ACC112 (cell line): Measurements from ENCODE around the gene ADORA2B.

Experiments used
- H2AFZ ChIP-seq: fragments of 200-600 bp; sonication (generic); one replicate; pipeline ENCODE4 v1.6.0; 2017; ENCODE audit warnings: antibody characterized with exemption, low read length; ENCODE audit not compliant: unreplicated experiment
- H3K27ac ChIP-seq: fragments of 200-600 bp; sonication (generic); 2 replicates; pipeline ENCODE4 v1.5.1; 2014; ENCODE audit warnings: low read depth, mild to moderate bottlenecking, antibody characterized with exemption, low read length, moderate library complexity
- H3K27me3 ChIP-seq: fragments of 200-600 bp; sonication (generic); 2 replicates; pipeline ENCODE4 v1.6.1; 2014; ENCODE audit warnings: mild to moderate bottlenecking, antibody characterized with exemption, low read length, moderate library complexity, mixed read lengths; ENCODE audit not compliant: insufficient read depth
- H3K36me3 ChIP-seq: fragments of 200-600 bp; sonication (generic); 2 replicates; pipeline ENCODE4 v1.6.1; 2016; ENCODE audit warnings: mild to moderate bottlenecking, antibody characterized with exemption, low read length, moderate library complexity, mixed read lengths; ENCODE audit not compliant: insufficient read depth
- H3K4me1 ChIP-seq: fragments of 200-600 bp; sonication (generic); one replicate; pipeline ENCODE4 v1.6.1; 2016; ENCODE audit warnings: low read length, mixed read lengths; ENCODE audit not compliant: insufficient read depth, unreplicated experiment, control insufficient read depth
- H3K4me3 ChIP-seq: fragments of 200-600 bp; sonication (generic); 2 replicates; pipeline ENCODE4 v1.5.1; 2014; ENCODE audit warnings: mild to moderate bottlenecking, low read depth, low read length
- H3K79me2 ChIP-seq: fragments of 200-600 bp; sonication (generic); one replicate; pipeline ENCODE4 v1.6.0; 2016; ENCODE audit warnings: low read length; ENCODE audit not compliant: control insufficient read depth, unreplicated experiment, insufficient read depth

Gene ADORA2B

GRCh38 chr17:15912416-15912955 is 32.4 kb upstream of the ADORA2B start:
- Histone ChIP-seq H3K27me3 (no peaks in the 10 kb centered on the region), H3K4me3 (no peak overlapping the region), H2AFZ (no peak overlapping the region), H3K36me3 (no peaks in the 10 kb centered on the region), H3K27ac (no peak overlapping the region), H3K4me1 (peaks cover 14% of the 10 kb centered on the region), H3K79me2 (no peaks in the 10 kb centered on the region)

DNA sequence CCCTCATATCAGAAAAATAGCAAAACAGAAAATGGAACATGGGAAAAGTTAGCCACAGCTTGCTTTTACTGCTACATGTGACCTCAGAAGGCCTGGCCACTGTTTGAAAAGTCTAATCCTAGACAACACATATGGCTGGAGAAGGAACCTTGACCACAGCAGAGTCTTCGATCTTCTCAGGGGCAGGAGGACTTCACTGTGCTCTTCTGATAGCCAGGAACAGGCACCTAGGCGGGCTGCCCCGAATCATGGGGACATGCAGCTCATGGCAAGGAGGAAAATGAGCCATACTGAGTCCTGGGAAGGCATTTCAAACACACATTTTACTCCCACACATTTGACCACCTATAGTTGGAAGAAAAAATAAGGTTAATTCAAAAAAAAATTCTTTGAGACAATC is 31.1 kb upstream of the ADORA2B start:
- Histone ChIP-seq H3K4me1 (peaks cover 17% of the 10 kb centered on the region), H3K27ac (peak overlapping the region; percentile 90; the same call in 1 of the 2 replicates), H3K4me3 (no peak overlapping the region), H3K36me3 (no peaks in the 10 kb centered on the region), H3K79me2 (no peaks in the 10 kb centered on the region), H3K27me3 (no peaks in the 10 kb centered on the region), H2AFZ (no peak overlapping the region)

DNA sequence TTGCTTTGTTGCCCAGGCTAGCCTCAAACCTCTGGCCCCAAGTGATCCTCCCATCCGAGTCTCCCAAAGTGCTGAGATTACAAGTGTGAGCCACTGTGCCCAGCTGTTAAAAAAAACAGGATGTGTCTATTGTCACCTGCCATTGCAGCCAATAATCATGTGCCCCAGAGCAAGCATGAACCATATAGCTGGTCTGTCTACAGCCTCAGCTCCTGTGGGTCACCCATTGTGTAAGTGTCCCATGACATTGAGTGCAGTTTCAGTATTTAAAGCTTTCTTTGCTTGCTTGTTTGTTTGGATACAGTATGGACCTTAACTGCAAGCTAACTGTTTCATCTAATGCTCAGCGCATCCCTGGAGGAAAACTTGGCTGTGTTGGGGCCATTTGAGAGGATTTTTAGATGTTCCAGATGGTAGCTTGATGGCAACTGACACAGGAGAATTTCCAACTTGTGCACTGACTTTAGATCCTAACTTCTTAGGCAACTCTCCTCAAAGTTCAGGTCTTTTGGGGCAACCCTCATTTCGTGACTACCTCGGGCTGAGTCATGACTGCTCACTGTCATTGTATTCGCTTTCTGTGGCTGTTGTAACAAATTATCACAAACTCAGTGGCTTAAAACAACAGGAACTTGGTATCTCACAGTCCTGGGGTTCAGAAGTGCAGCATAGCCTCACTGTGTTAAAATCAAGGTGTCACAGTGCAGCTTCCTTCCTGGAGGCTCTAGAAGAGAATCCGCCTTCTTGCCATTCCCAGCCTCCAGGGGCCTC is 30.3 kb upstream of the ADORA2B start:
- no peaks in the 10 kb centered on the region for H3K79me2 ChIP-seq
- peak overlapping the region; percentile 91 for H3K27ac ChIP-seq
- H3K36me3 ChIP-seq: no peaks in the 10 kb centered on the region
- H2AFZ ChIP-seq: no peak overlapping the region
- no peaks in the 10 kb centered on the region for H3K27me3 ChIP-seq
- H3K4me3 ChIP-seq: no peak overlapping the region
- H3K4me1 ChIP-seq: peaks cover 20% of the 10 kb centered on the region

DNA sequence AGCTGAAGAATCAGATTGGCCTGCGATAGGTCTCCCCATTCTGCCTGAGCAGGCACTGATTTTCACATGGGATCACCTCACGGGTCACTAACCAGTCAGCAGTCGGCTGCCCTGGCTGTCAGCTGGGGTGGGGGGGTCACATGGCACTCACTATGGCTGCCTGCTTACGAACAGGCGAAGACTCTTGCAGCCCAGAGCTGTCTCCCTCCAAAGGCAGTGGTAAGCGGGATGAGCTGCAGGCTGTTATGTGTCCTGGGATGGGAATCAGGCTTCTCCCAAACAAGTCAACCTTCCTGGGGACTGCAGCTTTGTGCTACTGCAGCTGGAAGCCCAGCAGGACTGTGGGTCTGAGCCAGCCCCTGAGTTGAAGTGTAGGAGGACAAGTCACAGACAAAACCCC is 29.0 kb upstream of the ADORA2B start:
- no peaks in the 10 kb centered on the region for H3K79me2 ChIP-seq
- H3K27ac ChIP-seq: no peak overlapping the region
- no peaks in the 10 kb centered on the region for H3K36me3 ChIP-seq
- H2AFZ ChIP-seq: no peak overlapping the region
- H3K27me3 ChIP-seq: no peaks in the 10 kb centered on the region
- peaks cover 25% of the 10 kb centered on the region for H3K4me1 ChIP-seq
- no peak overlapping the region for H3K4me3 ChIP-seq

DNA sequence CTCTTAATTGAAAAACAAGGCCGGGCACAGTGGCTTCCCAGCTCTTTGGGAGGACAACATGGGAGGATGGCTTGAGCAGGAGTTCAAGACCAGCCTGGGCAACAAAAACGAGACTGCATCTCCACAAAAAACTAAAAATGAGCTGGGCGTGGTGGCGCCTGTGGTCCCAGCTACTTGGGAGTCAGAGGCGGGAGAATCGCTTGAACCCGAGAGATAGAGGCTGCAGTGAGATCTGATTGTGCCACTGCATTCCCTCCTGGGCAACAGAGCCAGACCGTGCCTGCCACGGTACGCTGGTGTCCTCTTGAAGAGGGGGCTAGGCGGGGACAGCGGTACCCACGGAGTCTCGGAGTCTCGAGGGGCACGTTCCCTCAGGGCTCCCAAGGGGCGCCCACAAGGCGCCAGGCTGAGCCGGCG is 27.9 kb upstream of the ADORA2B start:
- peak overlapping the region; percentile 17; the same call in 1 of the 2 replicates for H3K4me3 ChIP-seq
- no peak overlapping the region for H3K27ac ChIP-seq
- peaks cover 30% of the 10 kb centered on the region for H3K4me1 ChIP-seq
- H3K27me3 ChIP-seq: no peaks in the 10 kb centered on the region
- no peaks in the 10 kb centered on the region for H3K79me2 ChIP-seq
- no peaks in the 10 kb centered on the region for H3K36me3 ChIP-seq
- no peak overlapping the region for H2AFZ ChIP-seq

DNA sequence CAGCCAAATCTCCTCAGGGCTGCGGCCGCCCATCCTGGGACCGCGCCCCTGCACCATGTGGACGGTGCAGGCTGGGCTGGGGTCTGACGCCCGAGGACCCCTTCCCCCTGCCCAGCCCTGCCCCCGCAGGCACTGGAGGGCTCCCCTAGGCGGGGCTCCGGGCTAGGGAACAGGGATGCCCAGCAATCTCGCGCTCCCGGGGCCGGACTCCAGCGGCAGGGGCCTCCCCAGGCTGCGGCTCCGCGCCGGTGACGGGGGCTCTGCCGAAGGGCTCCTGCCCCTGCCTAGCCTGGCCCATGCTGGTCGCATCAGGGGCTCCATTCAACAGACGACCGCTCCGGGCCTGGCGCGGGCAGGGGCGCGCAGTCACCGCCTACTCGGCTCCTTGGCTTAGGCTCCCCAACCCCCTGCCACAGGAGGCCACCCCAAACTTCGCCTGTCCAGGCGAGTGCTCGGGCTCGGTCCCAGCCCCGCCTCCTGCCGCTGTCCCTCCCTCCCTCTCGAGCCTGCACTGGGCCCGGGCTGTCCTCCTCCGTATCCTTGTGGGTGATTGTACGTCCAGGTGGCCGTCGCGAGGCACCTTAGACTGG is 27.4 kb upstream of the ADORA2B start:
- H3K4me1 ChIP-seq: peaks cover 30% of the 10 kb centered on the region
- H3K4me3 ChIP-seq: peak overlapping the region; percentile 17; the same call in 1 of the 2 replicates
- H3K79me2 ChIP-seq: no peaks in the 10 kb centered on the region
- no peak overlapping the region for H3K27ac ChIP-seq
- no peaks in the 10 kb centered on the region for H3K36me3 ChIP-seq
- no peak overlapping the region for H2AFZ ChIP-seq
- no peaks in the 10 kb centered on the region for H3K27me3 ChIP-seq

DNA sequence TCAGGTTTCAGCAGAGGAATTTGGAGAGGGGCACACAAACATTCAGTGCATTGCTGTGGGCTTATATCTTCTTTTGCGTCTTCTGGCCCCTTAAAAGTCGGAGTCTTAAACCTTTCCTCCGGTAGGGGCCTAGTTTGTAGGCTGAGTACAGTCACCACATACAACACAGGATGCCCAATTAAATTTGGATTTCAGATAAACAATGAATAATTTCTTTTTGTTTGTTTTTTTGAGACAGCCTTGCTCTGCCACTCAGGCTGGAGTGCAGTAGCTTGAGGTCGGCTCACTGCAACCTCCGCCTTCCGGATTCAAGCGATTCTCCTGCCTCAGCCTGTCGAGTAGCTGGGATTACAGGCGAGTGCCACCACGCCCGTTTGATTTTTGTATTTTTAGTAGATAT is 26.7 kb upstream of the ADORA2B start:
- no peaks in the 10 kb centered on the region for H3K27me3 ChIP-seq
- H3K27ac ChIP-seq: no peak overlapping the region
- no peak overlapping the region for H2AFZ ChIP-seq
- no peaks in the 10 kb centered on the region for H3K79me2 ChIP-seq
- H3K36me3 ChIP-seq: no peaks in the 10 kb centered on the region
- H3K4me1 ChIP-seq: peaks cover 30% of the 10 kb centered on the region
- H3K4me3 ChIP-seq: no peak overlapping the region

DNA sequence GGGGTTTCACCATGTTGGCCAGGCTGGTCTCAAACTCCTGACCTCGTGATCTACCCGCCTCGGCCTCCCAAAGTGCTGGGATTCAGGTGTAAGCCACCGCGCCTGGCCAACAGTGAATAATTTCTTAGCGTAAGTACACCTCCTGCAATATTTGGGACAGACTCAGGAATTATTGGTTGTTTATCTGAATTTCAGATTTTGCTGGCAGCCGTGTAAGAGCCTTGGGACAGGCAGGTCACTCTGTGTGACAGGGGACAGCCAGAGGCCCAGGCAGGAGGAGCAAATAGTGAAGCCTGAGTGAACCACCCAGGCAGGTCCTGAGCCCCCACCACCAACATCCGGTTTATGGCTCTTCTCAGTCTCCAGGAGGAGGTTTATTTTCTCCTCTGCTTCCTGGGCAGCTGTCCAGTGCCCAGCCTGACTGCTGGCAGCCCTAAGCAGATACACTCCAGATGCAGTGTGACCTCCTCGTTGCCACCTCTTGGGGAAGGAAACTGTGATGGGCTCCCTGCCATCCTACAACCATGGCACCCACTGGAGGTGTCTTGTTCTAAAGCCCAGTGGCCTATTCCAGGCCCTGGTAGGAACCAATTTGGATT is 26.2 kb upstream of the ADORA2B start:
- H3K36me3 ChIP-seq: no peaks in the 10 kb centered on the region
- H3K27me3 ChIP-seq: no peaks in the 10 kb centered on the region
- H3K27ac ChIP-seq: peak overlapping the region; percentile 5; the same call in 1 of the 2 replicates
- H2AFZ ChIP-seq: no peak overlapping the region
- no peaks in the 10 kb centered on the region for H3K79me2 ChIP-seq
- no peak overlapping the region for H3K4me3 ChIP-seq
- H3K4me1 ChIP-seq: peaks cover 30% of the 10 kb centered on the region

GRCh38 chr17:15919466-15919865 is 25.5 kb upstream of the ADORA2B start:
- no peak overlapping the region for H3K27ac ChIP-seq
- no peak overlapping the region for H2AFZ ChIP-seq
- no peaks in the 10 kb centered on the region for H3K36me3 ChIP-seq
- peaks cover 27% of the 10 kb centered on the region for H3K4me1 ChIP-seq
- no peaks in the 10 kb centered on the region for H3K27me3 ChIP-seq
- H3K4me3 ChIP-seq: no peak overlapping the region
- H3K79me2 ChIP-seq: no peaks in the 10 kb centered on the region

DNA sequence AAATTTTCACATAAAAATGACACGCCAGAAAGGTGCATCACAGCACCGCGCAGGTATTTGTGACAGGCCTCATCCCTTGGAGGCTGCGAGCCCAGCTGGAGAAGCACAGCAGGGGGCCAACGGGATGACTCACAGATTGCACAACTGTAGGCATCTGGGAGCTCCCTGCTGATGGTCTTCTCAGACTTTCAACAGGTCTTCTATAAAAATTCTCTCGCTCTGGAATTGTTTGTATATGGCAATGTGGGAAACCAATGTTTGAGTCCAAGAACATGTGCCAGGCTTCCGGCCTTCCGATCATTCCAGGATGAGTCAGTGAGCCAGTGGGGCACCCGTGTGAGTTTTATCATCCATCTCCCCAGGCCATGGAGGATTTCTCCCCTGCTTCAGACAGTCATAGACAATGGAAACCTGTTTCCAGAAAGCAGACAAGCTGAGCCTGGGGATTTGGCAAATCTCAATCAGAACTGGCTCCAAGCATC is 24.1 kb upstream of the ADORA2B start:
- Histone ChIP-seq H3K27me3 (no peaks in the 10 kb centered on the region), H3K27ac (peak overlapping the region; percentile 91), H3K4me1 (peaks cover 16% of the 10 kb centered on the region), H2AFZ (no peak overlapping the region), H3K79me2 (no peaks in the 10 kb centered on the region), H3K4me3 (peak overlapping the region; percentile 1; the same call in 1 of the 2 replicates), H3K36me3 (no peaks in the 10 kb centered on the region)
